AG09319 (cell line): ENCODE results near the gene VAV2.

ENCODE experiments used
- DNase-seq: peaks from one replicate; pipeline ENCODE4 v3.0.0-alpha.2; 2010; ENCODE audit warnings: low read depth; ENCODE audit errors: extremely low read depth
- CTCF ChIP-seq: IDR thresholded peaks from 2 replicates; pipeline ENCODE4 v1.5.1; 2011; ENCODE audit warnings: low read depth, mild to moderate bottlenecking, inconsistent platforms, low read length, moderate library complexity

VAV2 gene

GRCh38 chr9:133888048-133888808 lies 103.9 kb downstream of the VAV2 start:
- no peak for DNase-seq
- no peak for TF ChIP-seq CTCF

- no peak for DNase-seq
- no peak for TF ChIP-seq CTCF
Measured at GRCh38 chr9:133887540-133888047, 104.5 kb downstream of the VAV2 start.

- no peak for DNase-seq
- TF ChIP-seq CTCF: no peak
Measured at GRCh38 chr9:133886563-133887501, 105.3 kb downstream of the VAV2 start.

GRCh38 chr9:133884907-133885744 lies 107.0 kb downstream of the VAV2 start:
- no peak for DNase-seq

GRCh38 chr9:133882849-133883755 lies 109.0 kb downstream of the VAV2 start:
- DNase-seq: no peak
- TF ChIP-seq CTCF: no peak

More at GRCh38 chr9:133884907-133885744, 107.0 kb downstream of the VAV2 start:
- TF ChIP-seq CTCF: no peak

- DNase-seq: no peak
Measured at GRCh38 chr9:133881671-133882381, 110.3 kb downstream of the VAV2 start.

More at GRCh38 chr9:133881671-133882381, 110.3 kb downstream of the VAV2 start:
- no peak for TF ChIP-seq CTCF
